H9 (cell line): Measurements from ENCODE around the gene TUBA8. TPM values are rescaled to one million over a fixed set of nuclear protein-coding genes. Genes with fewer than 3 reads are reported as not detected.

Experiments
- DNase-seq: peaks from one replicate; pipeline ENCODE4 v3.0.0-alpha.2; 2017
- H2AFZ ChIP-seq: one replicate; pipeline ENCODE4 v1.6.1; 2013; ENCODE audit warnings: mild to moderate bottlenecking, low read length, control low read depth, moderate library complexity
- H2AK5ac ChIP-seq: 2 replicates; pipeline ENCODE4 v1.6.1; 2013; ENCODE audit warnings: low read length, control low read depth, mixed read lengths; ENCODE audit not compliant: insufficient read length
- H2BK120ac ChIP-seq: one replicate; pipeline ENCODE4 v1.6.1; 2013; ENCODE audit warnings: low read depth, mild to moderate bottlenecking, low read length, control low read depth, inconsistent platforms; ENCODE audit not compliant: poor library complexity, severe bottlenecking
- H2BK12ac ChIP-seq: 2 replicates; pipeline ENCODE4 v1.6.1; 2013; ENCODE audit warnings: low read length, control low read depth, mixed read lengths, low read depth; ENCODE audit not compliant: insufficient read length
- H2BK15ac ChIP-seq: 2 replicates; pipeline ENCODE4 v1.6.1; 2013; ENCODE audit warnings: low read depth, low read length, control low read depth
- H2BK20ac ChIP-seq: one replicate; pipeline ENCODE4 v1.6.1; 2013; ENCODE audit warnings: low read depth, mild to moderate bottlenecking, low read length, control low read depth, inconsistent platforms; ENCODE audit not compliant: poor library complexity, severe bottlenecking
- H2BK5ac ChIP-seq: 2 replicates; pipeline ENCODE4 v1.6.1; 2013; ENCODE audit warnings: low read length, control low read depth, mixed read lengths; ENCODE audit not compliant: insufficient read length
- H3K14ac ChIP-seq: 2 replicates; pipeline ENCODE4 v1.6.1; 2013; ENCODE audit warnings: low read length, control low read depth; ENCODE audit not compliant: insufficient read depth
- H3K18ac ChIP-seq: 2 replicates; pipeline ENCODE4 v1.6.1; 2013; ENCODE audit warnings: low read depth, mild to moderate bottlenecking, mixed read lengths, low read length, control low read depth; ENCODE audit not compliant: insufficient read length
- H3K23ac ChIP-seq: 2 replicates; pipeline ENCODE4 v1.6.1; 2013; ENCODE audit warnings: low read length, control low read depth, mixed read lengths, low read depth; ENCODE audit not compliant: insufficient read length
- H3K23me2 ChIP-seq: 2 replicates; pipeline ENCODE4 v1.6.1; 2013; ENCODE audit warnings: low read depth, mild to moderate bottlenecking, mixed read lengths, low read length, control low read depth; ENCODE audit not compliant: insufficient read length, poor library complexity, severe bottlenecking
- H3K27ac ChIP-seq: 2 replicates; pipeline ENCODE4 v1.5.1; 2013; ENCODE audit warnings: low read length, control low read depth, mixed read lengths, low read depth; ENCODE audit not compliant: insufficient read length
- H3K27me3 ChIP-seq: 2 replicates; pipeline ENCODE4 v1.6.1; 2013; ENCODE audit warnings: low read length, control low read depth, inconsistent platforms; ENCODE audit not compliant: insufficient read depth
- H3K4ac ChIP-seq: 2 replicates; pipeline ENCODE4 v1.6.1; 2013; ENCODE audit warnings: low read depth, mild to moderate bottlenecking, control low read depth, inconsistent platforms, low read length, moderate library complexity
- H3K4me1 ChIP-seq: 2 replicates; pipeline ENCODE4 v1.6.1; 2013; ENCODE audit warnings: low read length, control low read depth, inconsistent platforms; ENCODE audit not compliant: insufficient read depth
- H3K4me2 ChIP-seq: 2 replicates; pipeline ENCODE4 v1.6.1; 2013; ENCODE audit warnings: low read length, control low read depth, mixed read lengths; ENCODE audit not compliant: insufficient read length, insufficient read depth
- H3K56ac ChIP-seq: 2 replicates; pipeline ENCODE4 v1.6.1; 2013; ENCODE audit warnings: low read depth, mild to moderate bottlenecking, mixed read lengths, low read length, control low read depth; ENCODE audit not compliant: insufficient read length
- H3K79me1 ChIP-seq: 2 replicates; pipeline ENCODE4 v1.6.1; 2013; ENCODE audit warnings: low read depth, mild to moderate bottlenecking, moderate library complexity, low read length, control low read depth, inconsistent platforms; ENCODE audit not compliant: insufficient read depth, poor library complexity, severe bottlenecking
- H3K79me2 ChIP-seq: 2 replicates; pipeline ENCODE4 v1.6.1; 2013; ENCODE audit warnings: low read length, control low read depth, inconsistent platforms; ENCODE audit not compliant: insufficient read depth
- H3K9ac ChIP-seq: 2 replicates; pipeline ENCODE4 v1.6.1; 2013; ENCODE audit warnings: low read length, control low read depth, mixed read lengths; ENCODE audit not compliant: insufficient read length; ENCODE audit errors: extremely low read depth
- H3K9me3 ChIP-seq: one replicate; pipeline ENCODE4 v1.6.1; 2013; ENCODE audit warnings: low read depth, low read length, inconsistent platforms; ENCODE audit not compliant: control insufficient read depth
- H3T11ph ChIP-seq: one replicate; pipeline ENCODE4 v1.6.1; 2013; ENCODE audit warnings: mild to moderate bottlenecking, low read length, control low read depth, inconsistent platforms
- H4K20me1 ChIP-seq: one replicate; pipeline ENCODE4 v1.6.1; 2013; ENCODE audit not compliant: control insufficient read depth, insufficient read length, insufficient read depth
- H4K5ac ChIP-seq: 2 replicates; pipeline ENCODE4 v1.6.1; 2013; ENCODE audit warnings: low read depth, mild to moderate bottlenecking, mixed read lengths, low read length, control low read depth; ENCODE audit not compliant: insufficient read length
- H4K8ac ChIP-seq: replicated peaks from 2 replicates; pipeline ENCODE4 v1.6.1; 2013; ENCODE audit warnings: low read length, control low read depth, mixed read lengths, low read depth; ENCODE audit not compliant: insufficient read length
- H4K91ac ChIP-seq: 2 replicates; pipeline ENCODE4 v1.6.1; 2013; ENCODE audit warnings: low read depth, mild to moderate bottlenecking, moderate library complexity, mixed read lengths, low read length, control low read depth; ENCODE audit not compliant: insufficient read length
- H3K27ac Mint-ChIP-seq, 3 experiments: 2 replicates in 2 of 3; 3 replicates in 1 of 3; pipeline ENCODE4 v1.8.0; 2020 to 2021; ENCODE audit warnings: mixed read lengths in 3 of 3, mild to moderate bottlenecking in 1 of 3, moderate library complexity in 1 of 3
- H3K27me3 Mint-ChIP-seq: 2 replicates; pipeline ENCODE4 v1.8.0; 2021; ENCODE audit warnings: low read depth, mild to moderate bottlenecking, moderate library complexity, mixed read lengths
- H3K36me3 Mint-ChIP-seq, 3 experiments: 2 replicates in 2 of 3; 3 replicates in 1 of 3; pipeline ENCODE4 v1.8.0; 2020 to 2021; ENCODE audit warnings: low read depth in 3 of 3, mixed read lengths in 3 of 3; ENCODE audit not compliant: insufficient read depth in 1 of 3
- H3K4me1 Mint-ChIP-seq, 2 experiments: 2 replicates each; pipeline ENCODE4 v1.8.0; 2020; ENCODE audit warnings: mixed read lengths in 2 of 2
- H3K4me3 Mint-ChIP-seq, 2 experiments: 2 replicates in 1 of 2; 3 replicates in 1 of 2; pipeline ENCODE4 v1.8.0; 2020 to 2021; ENCODE audit warnings: mild to moderate bottlenecking in 2 of 2, mixed read lengths in 2 of 2, moderate library complexity in 1 of 2
- H3K9me3 Mint-ChIP-seq, 2 experiments: 2 replicates in 1 of 2; 3 replicates in 1 of 2; pipeline ENCODE4 v1.8.0; 2020; ENCODE audit warnings: mild to moderate bottlenecking in 2 of 2, mixed read lengths in 2 of 2, moderate library complexity in 1 of 2
- CTCF ChIP-seq: fragments of 200-600 bp; sonication (generic); conservative IDR thresholded peaks from 3 replicates; pipeline ENCODE4 v1.8.0; 2021; ENCODE audit warnings: antibody characterized with exemption, mild to moderate bottlenecking
- WGBS: extraction: QIAGEN DNeasy Blood & Tissue Kit; methylation state at CpG from one replicate; pipeline ENCODE4 v1.1.7; 2013; ENCODE audit warnings: missing lambda C conversion rate, low lambda C conversion rate, mixed read lengths; ENCODE audit not compliant: insufficient read length; ENCODE audit errors: extremely low coverage; 5-methylcytosine and 5-hydroxymethylcytosine counted together
- total RNA-seq: library from RNA; stranded (reverse); gene quantifications from 2 replicates; pipeline ENCODE4 v1.2.1, GENCODE V29; 2021

TUBA8 gene
- total RNA-seq, 1 experiment from 2014 or later = 2.0 TPM

- no peak overlapping the region for H2BK20ac ChIP-seq
- H4K91ac ChIP-seq = no peak overlapping the region
- peak; percentile 91 for TF ChIP-seq CTCF
- no peaks in the 10 kb centered on the region for H3K9me3 Mint-ChIP-seq
- H3K27me3 Mint-ChIP-seq = peaks cover 11% of the 10 kb centered on the region; the same call in 1 of the 2 replicates
- H3K4ac ChIP-seq = no peak overlapping the region
- H4K8ac ChIP-seq = no peak overlapping the region
- no peak overlapping the region for H3K27ac Mint-ChIP-seq
- H3K79me1 ChIP-seq = no peaks in the 10 kb centered on the region
- H4K20me1 ChIP-seq = peaks cover 2% of the 10 kb centered on the region
- no peaks in the 10 kb centered on the region for H3K79me2 ChIP-seq
- peaks cover 15 to 17% of the 10 kb centered on the region in 2 experiments for H3K4me1 Mint-ChIP-seq
- no peak overlapping the region for H3K14ac ChIP-seq
- no peak overlapping the region for H2BK120ac ChIP-seq
- H2BK5ac ChIP-seq = no peak overlapping the region
- WGBS = no CpG with 5 or more reads among the region's 13 CpGs
- H3K36me3 Mint-ChIP-seq = peaks cover 14 to 18% (median 18%) of the 10 kb centered on the region in 3 experiments
- no peak overlapping the region for H2AFZ ChIP-seq
- no peaks in the 10 kb centered on the region for H3K4me1 ChIP-seq
- no peaks in the 10 kb centered on the region for H3K27me3 ChIP-seq
- no peak overlapping the region for H3K18ac ChIP-seq
- no peaks in the 10 kb centered on the region for H3K9me3 ChIP-seq
- H3K9ac ChIP-seq = no peak overlapping the region
- peaks cover 5% of the 10 kb centered on the region for H3K23me2 ChIP-seq
- peak overlapping the region; percentile 22 to 31; a peak in 2 of 5 replicates for H3K4me3 Mint-ChIP-seq
- H3K23ac ChIP-seq = no peak overlapping the region
- H2BK15ac ChIP-seq = no peak overlapping the region
- H3K27ac ChIP-seq = no peak overlapping the region
- no peak overlapping the region for H2BK12ac ChIP-seq
- no peak overlapping the region for H3T11ph ChIP-seq
- H2AK5ac ChIP-seq = no peak overlapping the region
- no peak overlapping the region for H4K5ac ChIP-seq
- no peak overlapping the region for H3K4me2 ChIP-seq
- H3K56ac ChIP-seq = no peak overlapping the region
- peak; percentile 59 for DNase-seq
Measured at GRCh38 chr22:18075720-18076497, 34.7 kb upstream of the TUBA8 start.
